GM21447 (cell line): Measurements from ENCODE around the gene HIVEP3.
A peak's percentile ranks its signal among the peaks of the same experiment; 100 is the strongest.
"Not testable (repeated sequence)": the region's sequence is repeated elsewhere in the genome, so short reads cannot be mapped to it uniquely, and the experiment has no call there.

ENCODE experiments used
- ATAC-seq: cut with Tn5 transposase; IDR thresholded peaks from one replicate; pipeline ENCODE4 v1.9.1; 2021; ENCODE audit not compliant: unreplicated experiment

HIVEP3 gene

GRCh38 chr1:41918450-41919043 is at the start of gene HIVEP3:
Gene HIVEP3, minus strand, starts transcription at chr1:41918922.
- ATAC-seq, result no peak

DNA sequence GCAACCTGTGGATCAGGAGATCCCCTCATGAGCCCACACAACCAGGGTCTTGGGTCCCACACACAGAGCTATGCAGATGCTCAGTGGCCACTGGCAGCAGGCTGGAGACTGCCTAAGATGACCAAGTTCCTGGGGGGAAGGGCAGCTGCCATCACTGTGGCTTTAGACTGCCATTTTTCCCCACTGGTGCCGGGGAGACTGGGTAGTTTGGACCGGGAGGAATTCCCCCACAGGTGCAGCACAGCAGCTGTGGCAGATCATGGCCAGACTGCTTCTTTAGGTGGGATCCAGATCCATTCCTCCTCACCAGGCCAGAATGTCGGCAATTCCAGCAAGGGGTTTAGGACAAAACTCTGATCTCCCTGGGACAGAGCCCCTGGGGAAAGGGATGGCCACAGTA is 45.7 kb upstream of the HIVEP3 start:
- no peak for ATAC-seq

DNA sequence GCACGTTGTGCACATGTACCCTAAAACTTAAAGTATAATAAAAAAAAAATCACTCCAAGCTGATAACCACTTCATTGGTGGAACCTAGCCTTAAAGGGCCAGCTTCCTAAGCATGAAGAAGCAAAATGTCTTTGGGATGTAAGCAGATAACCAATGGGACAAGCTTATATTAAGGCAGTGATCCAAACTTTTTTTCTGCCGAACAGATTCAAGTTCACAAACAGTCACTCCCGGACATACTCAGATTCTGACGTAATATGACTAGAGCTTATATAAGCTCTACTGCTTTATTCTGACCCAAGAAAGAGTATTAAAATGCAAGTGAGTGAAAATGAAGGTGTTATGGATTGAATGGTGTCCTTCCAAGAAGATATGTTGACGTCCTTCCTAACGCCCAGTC is 44.9 kb upstream of the HIVEP3 start:
- ATAC-seq, result no peak

DNA sequence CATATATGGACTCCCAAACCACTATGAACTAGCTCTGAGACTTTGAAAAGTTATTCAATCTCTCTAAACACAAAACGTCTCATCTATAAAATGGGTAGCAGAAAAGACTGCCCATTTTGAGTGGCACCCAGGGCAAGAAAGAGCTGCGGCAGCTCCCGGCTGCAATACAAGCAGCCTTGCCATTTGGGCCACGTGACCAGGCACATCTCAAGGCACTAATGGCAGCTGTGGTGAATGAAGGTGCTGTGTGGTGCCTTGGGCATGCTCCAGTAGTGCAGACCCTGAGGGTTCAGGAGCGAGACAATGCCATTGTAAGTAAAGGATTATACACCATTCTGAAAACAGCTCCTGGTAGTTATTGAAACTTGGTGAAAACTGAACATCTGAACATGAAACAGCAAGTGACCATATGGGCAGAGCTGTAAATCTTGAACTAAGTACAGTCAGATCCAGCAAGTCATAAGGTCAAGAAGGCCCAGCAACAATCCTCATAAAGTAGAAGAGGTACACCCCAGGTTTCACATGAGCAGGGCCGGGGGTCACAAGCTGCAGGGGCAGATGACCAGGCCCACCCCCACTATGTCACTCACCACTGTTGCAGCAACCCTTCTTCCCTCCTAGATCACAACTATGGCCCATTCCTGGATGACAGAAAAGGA is 39.4 kb upstream of the HIVEP3 start:
- ATAC-seq, result no peak

DNA sequence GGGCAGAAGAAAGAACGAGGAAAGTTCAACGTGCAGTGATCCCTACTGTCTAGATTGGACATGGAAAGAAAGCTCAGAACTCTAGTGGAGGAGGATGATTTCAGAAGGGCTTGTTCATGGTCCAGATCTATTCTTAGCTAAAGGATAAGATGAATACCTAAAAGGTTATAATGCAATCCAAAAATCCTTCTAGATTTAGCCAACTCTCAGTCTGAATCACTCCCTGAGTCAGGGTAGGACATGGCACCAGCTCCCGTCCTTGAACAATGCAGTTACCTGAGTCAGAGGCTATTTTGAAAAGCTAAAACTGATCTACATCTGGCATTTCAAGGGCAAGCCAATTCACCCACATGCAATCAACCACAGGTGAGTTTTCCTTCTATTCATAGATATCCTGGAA is 38.8 kb upstream of the HIVEP3 start:
- ATAC-seq, result no peak

- ATAC-seq, result peak; percentile 75
These were observed 36.9 kb upstream of the HIVEP3 start for GRCh38 chr1:41955461-41956159.

GRCh38 chr1:41954533-41954944 is 35.8 kb upstream of the HIVEP3 start:
- no peak for ATAC-seq

DNA sequence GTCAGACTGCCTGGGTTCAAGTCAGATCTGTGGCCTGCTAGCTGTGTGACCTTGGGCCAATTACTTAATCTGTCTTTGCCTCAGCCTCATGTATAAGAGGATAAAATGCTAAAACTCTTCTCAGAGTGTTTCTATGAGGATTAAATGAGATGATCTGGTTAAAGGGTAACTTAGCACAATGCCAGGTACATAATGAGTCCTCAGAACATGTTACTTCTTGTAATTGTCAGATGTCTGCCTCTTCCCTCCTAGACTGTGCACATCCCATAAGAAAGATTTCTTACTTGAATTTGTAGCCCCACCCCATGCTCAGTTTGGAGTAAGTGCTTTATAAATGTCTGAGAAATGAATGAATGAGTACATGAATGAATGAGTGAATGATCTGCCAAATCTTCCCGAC is 34.6 kb upstream of the HIVEP3 start:
- ATAC-seq, result no peak

DNA sequence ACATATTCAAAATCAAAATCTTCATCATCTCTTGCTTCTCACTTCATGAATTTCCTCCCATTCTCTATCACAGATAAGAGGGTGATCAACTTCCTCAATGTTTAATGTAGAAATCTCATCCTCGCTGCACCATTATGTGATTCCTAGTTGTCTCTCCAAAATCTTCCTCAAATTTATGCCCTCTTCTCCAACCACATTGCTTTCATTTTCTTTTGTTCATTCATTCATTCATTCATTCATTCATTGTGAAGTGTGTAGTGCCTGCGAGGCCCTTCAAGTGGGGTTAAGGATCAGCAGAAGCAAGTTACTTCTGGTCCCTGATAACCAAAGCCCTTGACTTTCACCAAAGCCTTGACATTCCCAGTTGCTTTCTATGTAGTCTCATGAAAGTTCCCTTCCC is 33.5 kb upstream of the HIVEP3 start:
- no peak for ATAC-seq

- not testable (repeated sequence) for ATAC-seq
These were observed 32.8 kb upstream of the HIVEP3 start for GRCh38 chr1:41951492-41951891.

- no peak for ATAC-seq
These were observed 32.1 kb upstream of the HIVEP3 start for GRCh38 chr1:41950820-41951219.

DNA sequence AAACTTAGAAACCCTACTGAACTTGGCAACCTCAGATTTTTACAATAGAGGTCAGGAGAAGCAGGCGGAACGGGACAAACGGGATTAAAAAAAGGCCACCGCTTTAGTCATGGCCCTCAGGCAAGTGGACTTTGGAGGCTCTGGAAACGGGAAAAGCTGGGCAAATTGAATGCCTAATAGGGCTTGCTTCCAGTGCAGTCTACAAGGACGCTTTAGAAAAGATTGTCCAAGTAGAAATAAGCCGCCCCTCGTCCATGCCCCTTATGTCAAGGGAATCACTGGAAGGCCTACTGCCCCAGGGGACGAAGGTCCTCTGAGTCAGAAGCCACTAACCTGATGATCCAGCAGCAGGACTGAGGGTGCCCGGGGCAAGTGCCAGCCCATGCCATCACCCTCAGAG is 27.2 kb upstream of the HIVEP3 start:
- not testable (repeated sequence) for ATAC-seq

- ATAC-seq, result no peak
These were observed 25.0 kb upstream of the HIVEP3 start for GRCh38 chr1:41943717-41944116.

- ATAC-seq, result no peak
These were observed 23.6 kb upstream of the HIVEP3 start for GRCh38 chr1:41942278-41942677.

DNA sequence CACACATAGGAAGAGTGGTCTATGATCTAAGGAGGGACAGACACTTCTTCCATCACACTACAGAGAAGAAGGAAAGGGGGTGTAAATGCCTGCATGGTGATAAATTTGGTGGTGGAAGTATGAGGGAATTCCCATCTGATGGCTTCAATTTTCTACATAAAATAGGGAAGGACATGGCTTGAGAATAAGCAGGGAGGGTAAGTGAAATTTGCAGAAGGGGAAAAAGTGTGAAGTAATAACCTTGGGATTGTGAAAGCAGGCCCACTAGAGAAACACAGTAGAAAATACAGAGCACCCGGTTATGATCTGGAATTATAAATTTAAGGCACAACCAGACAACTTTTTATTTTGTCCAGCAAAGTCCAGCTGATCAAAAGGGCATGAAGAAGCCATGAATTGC is 22.7 kb upstream of the HIVEP3 start:
- ATAC-seq, result no peak

DNA sequence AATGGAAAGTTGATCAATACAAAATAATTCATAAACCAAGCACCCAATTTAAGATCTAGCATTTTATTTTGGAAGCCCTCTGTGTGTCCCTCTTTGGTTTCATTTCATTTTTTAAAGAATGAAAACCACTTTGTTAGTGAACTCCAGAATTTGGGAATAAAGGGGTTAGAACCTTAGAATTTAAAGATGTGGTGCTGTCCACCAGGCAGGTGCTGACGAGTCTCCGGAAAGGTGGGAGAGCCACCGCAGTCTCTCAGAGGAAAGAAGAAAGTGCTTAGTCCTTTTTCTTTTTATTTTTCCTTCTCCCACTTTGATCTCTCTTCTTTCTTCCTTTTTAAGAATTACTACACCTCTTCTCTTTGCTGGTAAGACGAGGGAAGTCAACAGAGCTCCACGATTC is 20.5 kb upstream of the HIVEP3 start:
- no peak for ATAC-seq

DNA sequence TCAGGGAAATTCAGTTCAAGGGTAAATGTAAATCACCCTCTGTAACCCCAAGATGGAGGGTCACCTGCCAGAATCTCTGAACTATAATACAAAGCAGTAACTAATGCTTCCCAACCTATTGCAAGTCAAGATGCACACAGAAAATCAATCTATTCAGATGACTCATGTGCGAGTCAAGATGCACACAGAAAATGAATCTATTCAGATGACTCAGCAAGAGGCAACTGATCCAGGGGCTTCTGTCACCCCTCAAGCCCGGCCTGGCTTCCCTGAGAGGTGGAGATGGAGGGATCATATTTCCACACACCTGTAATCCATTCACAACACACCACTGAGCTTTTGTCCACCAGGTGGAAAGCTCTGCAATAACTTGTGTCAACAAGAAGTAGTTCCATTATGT is 17.4 kb upstream of the HIVEP3 start:
- no peak for ATAC-seq

DNA sequence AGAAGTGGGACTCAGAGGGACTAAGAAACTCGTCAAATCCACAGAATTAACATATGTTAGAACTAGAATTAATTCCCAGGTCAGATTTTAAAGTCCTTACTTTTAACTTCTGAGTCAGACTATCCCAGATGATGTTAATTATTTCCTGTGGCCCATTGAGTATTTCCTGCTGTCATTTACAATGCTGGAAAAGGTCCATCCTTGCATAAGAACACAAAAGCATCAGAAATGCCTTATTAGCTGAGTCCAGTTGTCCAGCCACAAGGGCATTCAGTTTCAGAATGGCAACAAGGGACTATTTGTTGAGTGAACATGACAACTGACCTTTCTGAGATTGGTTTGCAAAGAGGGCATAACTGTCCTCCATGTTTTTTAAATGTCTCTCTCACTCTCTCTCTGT is 16.5 kb upstream of the HIVEP3 start:
- ATAC-seq, result no peak

DNA sequence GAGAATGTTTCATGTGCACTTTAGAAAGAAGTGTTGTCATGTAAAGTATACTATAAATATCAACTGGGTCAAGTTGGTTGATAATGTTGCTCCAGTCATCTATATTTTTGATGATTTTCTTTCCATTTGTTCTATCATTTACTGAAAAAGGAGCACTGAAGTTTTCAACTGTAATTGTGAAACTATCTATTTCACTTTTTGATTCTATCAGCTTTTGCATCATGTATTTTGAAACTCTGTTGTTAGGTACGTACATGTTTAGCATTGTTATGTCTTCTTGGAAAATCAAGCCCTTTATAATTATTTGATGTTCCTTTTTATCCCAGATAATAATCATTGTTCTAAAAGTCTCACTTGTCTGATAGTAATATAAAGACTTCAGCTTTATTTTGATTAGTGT is 14.4 kb upstream of the HIVEP3 start:
- no peak for ATAC-seq

DNA sequence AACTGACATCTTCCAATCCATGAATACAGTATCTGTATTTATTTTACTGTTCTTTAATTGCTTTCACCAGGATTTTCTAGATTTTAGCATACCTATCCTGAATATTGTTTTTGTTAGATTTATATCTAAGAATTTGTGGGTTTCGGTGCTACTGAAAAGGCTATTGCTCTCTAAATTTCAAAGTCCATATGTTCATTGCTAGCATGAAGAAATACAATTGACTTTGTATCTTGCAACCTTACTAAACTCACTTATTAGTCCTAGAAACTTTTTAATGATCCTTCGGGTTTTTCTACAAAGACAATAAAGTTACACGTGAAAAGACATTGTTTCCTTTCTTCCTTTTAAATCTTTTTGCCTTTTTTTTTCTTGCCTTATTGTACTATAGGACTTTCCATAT is 12.9 kb upstream of the HIVEP3 start:
- ATAC-seq, result no peak

- no peak for ATAC-seq
These were observed 8.4 kb upstream of the HIVEP3 start for GRCh38 chr1:41927118-41927517.

DNA sequence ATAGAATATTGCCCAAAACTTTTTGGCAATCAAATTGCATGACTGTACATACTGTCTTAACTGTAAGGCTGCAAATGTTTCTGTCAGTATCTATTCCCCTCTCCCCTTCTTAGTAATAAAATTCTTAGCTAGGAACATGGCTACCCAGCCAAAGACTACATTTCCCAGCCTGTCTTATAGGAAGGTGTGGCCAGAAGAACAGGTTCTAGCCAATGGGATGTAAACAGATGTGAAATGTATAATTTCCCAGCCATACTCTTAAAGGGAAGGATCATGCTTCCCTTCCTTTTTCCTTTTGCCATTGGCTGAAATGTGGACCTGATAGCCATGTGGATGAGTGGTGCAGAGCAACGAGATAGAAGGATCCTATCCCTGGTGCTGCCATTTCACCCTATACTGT is 7.0 kb upstream of the HIVEP3 start:
- ATAC-seq, result no peak

DNA sequence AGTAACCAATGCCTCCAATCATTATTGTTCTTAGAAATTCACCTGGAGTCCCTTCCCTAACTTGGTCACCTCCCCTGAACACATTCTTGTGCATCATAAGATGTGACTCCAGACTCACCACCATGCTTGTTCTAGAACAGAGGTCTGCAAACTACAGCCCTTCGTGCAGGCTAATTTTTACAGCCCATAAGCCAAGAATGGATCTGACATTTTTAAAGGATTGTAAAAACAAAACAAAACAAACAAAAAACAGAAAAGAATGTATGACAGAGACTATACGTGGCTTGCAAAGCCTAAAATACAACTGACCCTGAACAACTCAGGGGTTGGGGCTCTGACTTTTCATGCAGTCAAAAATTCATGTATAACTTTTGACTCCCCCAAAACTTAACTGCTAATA is 6.2 kb upstream of the HIVEP3 start:
- no peak for ATAC-seq
